ENCODE measurements around the gene AKR1C3.
"Not testable (repeated sequence)": the region's sequence is repeated elsewhere in the genome, so short reads cannot be mapped to it uniquely, and the experiment has no call there.

AKR1C3 gene

DNA sequence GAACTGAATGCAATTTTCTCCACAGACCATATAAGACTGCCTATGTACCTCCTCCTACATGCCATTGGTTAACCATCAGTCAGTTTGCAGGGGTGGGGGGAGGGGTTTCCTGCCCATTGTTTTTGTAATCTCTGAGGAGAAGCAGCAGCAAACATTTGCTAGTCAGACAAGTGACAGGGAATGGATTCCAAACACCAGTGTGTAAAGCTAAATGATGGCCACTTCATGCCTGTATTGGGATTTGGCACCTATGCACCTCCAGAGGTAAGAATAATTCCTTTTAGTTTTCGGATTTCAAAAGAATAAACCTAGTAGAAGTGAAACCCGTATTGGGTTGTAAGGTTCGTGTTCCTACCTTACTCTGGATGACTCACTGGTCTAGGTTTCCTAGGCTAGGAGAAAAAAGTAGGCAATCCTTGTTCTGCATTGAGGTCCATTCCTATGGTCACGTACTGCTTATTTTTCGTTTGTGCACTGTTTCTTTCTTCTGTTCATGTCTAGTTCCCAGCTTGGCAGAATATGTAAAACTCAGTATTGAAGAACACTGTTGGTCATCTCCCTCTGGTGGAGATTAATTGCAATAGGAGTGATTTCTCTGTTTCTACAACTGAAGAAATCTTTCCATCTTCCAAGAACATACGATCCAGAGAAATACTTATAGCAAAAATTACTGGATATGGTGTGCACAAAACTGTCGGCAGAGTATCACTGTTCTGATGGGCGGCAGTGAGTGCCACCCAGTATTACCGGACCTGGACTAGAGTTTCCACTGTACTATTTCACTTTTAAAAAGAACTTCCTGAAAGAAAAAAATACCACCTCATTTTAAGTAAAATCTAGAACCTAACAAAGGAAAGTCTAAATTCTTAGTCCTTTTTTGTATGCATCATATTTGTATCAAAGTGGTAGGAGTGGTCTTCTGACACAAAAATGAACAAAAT, at the start of gene AKR1C3:
TSS of gene AKR1C3 (plus strand) at position 150 of the 941 bp plus-strand sequence. CDS start at position 181, 31 bp downstream.
- DNase-seq (ENCODE audit: low read depth): no peak

DNA sequence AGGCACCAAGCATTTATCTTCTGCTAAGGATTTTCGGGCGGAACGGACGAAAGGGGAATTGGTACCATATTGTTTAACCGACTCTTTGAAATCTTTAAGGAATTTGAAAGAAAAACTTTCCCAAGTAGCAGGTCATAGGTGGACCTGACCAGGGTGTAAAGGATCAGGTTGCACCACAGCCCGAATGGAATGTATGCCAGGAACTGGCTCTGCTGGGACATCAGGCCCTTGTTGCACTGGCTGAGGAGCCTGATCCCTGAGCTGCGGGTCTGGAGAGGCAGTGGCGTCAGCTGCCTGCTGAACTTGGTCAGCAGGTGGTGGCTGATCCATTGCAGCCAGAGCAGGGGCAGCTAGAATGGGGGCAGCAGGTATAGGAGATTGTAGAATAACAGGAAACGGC, 49.1 kb upstream of the AKR1C3 start:
- DNase-seq (ENCODE audit: low read depth): no peak

DNA sequence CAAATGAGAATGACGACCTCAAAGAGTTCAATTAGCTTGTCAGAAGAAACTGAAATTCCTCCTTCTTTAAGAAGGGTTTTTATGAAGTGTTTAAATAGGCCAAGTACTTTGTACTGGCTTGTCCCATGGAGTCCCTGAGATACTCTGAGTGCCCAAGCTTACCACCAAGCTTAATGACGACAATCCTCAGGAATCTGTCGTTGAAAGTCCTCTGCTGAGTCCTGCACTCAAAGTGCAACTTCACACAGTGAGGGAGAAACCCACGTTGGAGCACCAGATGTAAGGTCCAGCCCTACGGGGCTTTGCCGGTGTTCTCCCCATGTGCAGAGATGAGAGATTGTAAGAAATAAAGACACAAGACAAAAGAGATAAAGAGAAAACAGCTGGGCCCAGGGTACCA, 47.8 kb upstream of the AKR1C3 start:
- DNase-seq (ENCODE audit: low read depth): no peak

DNA sequence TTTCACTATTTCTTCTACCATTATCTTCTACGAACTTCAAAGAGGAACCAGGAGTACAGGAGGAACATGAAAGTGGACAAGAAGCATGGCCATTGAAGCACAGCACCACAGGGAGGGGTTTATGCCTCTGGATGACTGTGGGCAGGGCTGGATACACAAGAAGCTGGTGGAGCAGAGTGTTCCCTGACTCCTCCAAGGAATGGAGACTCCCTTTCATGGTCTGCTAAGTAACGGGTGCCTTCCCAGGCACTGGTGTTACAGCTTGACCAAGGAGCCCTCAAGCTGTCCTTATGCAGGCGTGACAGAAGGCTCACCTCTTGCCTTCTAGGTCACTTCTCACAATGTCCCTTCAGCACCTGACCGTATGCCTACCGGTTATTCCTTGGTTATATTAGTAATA, 47.2 kb upstream of the AKR1C3 start:
- not testable (repeated sequence) for DNase-seq (ENCODE audit: low read depth)

DNA sequence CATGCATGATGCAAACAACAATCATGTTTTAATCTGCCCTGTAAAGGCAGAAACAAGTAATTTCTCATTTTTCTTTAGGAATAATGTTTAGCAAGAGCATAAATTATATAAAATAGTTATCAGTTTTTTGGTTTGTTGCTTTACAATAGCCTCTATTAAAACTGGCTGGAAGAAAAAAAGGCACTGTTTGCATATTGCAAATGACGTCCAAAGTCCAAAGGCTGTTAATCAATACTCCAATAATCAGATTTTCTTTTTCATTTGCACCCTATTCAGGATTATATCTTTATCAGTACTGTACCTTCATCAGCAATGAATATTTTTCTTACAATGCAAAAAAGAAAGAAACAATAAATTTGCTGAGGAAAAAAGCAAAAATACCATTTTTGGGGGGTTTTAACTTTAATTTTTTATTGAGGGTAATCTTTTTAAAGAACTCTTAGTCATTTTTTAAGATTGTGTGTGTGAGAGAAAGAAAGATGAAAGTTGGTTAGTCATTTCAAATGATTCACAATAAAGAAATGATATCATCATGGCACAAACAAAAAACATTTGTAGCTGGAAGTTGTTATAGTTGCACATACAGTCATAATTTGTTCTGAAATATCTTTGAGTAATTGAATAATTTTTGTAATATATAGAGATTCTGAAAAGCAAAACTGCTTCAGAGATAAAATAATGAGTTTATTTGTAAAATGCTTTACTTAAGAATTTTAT, 46.1 kb upstream of the AKR1C3 start:
- no peak for DNase-seq (ENCODE audit: low read depth)

DNA sequence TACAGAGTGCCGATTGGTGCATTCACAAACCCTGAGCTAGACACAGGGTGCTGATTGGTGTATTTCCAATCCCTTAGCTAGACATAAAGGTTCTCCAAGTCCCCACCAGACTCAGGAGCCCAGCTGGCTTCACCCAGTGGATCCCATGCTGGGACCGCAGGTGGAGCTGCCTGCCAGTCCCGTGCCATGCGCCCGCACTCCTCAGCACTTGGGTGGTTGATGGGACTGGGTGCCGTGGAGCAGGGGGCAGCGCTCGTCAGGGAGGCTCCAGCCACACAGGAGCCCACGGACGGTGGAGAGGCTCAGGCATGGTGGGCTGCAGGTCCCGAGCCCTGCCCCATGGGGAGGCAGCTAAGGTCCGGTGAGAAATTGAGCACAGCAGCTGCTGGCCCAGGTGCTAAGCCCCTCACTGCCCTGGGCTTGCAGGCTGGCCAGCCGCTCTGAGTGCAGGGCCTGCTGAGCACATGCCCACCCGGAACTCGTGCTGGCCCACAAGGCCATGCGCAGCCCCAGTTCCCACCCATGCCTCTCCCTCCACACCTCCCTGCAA, 41.2 kb upstream of the AKR1C3 start:
- not testable (repeated sequence) for DNase-seq (ENCODE audit: low read depth)

DNA sequence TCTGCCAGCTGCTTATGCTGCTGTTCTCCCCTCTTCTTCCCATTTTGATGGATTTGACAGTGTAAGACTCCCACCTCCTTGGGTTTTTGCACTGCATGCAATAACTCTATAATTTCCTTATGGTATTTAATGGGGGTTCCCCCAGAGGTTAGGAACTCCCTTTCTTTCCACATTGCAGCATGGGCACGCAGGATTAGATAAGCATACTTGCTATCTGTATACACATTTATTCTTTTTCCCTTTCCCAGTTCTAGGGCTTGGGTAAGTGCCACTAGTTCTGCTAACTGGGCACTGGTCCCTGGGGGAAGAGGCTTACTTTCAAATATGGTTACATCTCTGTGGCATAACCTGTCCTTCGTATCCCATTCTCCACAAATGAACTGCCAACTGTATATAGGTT, 39.4 kb upstream of the AKR1C3 start:
- not testable (repeated sequence) for DNase-seq (ENCODE audit: low read depth)

DNA sequence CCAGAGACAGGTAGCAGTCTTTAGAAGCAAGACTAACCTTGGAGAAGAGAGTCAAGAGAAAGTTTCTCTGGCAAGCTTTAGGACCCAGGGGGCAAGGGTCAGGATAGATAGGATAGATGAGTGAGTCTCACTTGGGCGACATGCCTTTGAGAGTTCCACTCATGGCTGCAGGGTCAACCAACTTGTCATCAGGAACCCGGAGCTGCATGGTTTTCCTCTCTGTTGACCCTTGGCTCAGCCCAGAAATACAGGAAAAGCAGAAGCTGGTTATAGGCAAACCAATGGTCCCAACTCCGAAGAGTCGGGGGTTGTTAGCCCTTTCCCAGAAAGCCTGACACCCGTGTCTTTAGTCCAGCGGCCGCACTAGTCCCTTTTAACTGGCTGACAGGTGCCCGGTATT, 34.9 kb upstream of the AKR1C3 start:
- DNase-seq (ENCODE audit: low read depth): not testable (repeated sequence)

DNA sequence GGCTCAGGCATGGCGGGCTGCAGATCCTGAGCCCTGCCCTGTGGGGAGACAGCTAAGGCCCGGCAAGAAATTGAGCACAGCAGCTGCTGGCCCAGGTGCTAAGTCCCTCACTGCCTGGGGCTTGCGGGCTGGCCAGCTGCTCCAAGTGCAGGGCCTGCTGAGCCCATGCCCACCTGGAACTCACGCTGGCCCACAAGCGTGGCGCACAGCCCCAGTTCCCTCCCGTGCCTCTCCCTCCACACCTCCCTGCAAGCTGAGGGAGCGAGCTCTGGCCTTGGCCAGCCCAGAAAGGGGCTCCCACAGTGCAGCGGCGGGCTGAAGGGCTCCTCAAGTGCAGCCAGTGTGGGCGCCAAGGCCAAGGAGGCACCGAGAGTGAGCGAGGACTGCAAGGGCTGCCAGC, 33.4 kb upstream of the AKR1C3 start:
- not testable (repeated sequence) for DNase-seq (ENCODE audit: low read depth)

DNA sequence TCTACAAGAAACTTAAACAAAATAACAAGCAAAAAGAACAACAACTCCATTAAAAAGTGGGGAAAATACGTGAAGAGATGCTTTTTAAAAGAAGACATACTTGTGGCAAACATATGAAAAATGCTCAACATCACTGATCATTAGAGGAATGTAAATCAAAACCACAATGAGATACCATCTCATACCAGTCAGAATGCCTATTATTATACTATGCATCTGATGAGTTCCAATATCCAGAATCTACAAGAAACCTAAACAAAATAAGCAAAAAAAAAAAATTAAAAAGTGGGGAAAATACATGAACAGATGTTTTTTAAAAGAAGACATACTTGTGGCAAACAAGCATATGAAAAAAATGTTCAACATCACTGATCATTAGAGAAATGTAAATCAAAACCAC, 29.6 kb upstream of the AKR1C3 start:
- DNase-seq (ENCODE audit: low read depth): no peak

DNA sequence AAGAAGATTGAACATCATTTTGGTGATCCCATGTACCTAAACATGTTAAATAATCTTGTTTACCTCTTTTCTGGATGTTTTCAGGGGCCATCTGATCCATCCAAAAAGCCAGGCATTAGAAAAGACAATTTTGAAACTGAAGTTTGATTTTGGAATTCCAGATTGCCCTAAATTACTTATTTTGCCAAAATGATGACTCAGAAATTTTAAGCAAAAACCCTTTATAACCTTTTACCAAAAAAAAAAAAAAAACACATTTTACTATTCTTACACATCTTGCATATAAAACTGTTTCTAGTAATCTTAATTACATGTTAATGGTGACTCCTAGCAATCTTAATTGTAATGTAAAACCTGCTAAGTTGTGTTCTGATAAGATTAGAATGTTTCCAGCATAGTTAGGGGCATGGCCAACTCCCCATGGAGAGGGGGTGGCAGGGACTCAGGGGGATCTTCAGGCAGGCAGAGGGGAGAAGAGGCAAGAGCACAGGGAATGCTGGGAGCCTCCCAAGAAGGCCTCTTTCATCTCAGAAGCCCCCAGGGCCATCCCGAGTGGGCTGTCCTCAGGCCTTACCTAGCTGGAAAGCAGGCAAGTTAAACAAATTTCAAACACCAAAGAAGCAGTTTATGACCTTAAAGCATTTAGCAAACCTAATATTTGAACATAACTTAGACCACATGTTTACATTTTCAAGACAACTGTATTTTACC, 25.8 kb upstream of the AKR1C3 start:
- no peak for DNase-seq (ENCODE audit: low read depth)

DNA sequence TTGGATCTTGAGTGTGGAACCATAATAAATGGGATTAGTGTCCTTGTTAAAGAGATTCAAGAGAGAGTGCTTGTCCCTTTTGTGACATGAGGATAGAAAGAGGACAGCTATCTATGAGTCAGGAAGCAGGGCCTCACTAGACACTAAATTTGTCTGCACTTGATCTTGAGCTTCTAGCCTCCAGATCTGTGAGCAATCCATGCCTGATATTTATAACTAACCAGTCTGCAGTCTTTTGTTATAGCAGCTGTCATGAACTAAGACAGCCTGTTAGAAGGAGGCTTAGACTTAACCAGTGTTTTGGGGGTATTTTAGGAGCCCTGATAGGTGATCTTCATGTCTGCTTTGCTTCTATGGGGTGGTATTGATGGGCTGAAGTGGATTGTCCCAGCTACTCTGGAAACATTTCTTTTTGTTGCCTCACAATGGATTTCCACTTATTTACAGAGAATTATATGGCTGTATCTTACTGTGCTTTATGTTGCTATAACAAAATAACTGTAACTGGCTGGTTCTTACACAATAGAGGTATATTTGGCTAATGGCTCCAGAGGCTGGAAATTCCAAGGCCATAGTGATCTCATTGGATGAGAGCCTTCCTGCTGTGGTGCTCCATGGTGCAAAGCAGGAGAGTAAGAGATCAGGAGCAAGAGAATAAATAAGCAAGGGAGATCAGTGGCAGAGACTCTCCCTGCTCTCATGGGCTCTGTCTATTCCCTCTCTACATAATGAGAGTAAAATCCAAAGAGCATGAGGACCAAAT, 23.4 kb upstream of the AKR1C3 start:
- DNase-seq (ENCODE audit: low read depth): no peak

DNA sequence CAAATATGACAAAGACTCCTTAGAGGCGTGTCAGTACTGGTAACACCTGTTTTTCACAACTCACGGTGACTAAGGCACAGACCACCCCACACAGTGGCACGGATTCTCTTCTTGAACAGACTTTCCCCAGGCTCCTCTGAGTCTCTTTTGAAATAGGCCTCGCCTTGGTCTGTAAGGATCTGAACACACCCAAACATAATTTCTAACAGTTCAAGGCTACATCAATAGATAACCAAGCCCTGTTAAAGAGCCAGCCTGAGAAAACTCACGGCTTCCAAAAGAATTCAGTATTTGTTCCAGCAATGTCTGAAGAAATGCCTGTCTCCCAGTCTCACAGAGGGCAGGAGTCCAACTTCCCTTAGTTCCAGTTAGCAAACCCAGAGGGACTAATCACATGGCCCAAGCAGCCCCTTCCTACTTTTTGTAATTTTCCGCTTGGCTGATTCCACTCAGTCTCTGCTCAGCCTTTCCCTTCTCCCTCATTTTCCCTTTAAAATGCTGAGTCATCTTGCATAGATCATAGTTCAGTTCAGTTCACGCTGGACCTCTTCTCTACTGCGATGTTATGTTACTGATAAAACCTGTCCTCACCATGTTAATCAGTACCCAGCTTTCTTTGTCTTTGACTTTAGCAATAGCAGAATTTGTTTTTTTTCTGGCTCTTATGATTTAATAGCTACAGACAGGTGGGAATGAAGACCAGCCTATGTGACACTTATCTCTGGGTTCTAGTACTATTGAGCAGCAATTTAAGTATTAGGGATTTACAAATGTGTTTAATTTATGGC, 22.6 kb upstream of the AKR1C3 start:
- no peak for DNase-seq (ENCODE audit: low read depth)

DNA sequence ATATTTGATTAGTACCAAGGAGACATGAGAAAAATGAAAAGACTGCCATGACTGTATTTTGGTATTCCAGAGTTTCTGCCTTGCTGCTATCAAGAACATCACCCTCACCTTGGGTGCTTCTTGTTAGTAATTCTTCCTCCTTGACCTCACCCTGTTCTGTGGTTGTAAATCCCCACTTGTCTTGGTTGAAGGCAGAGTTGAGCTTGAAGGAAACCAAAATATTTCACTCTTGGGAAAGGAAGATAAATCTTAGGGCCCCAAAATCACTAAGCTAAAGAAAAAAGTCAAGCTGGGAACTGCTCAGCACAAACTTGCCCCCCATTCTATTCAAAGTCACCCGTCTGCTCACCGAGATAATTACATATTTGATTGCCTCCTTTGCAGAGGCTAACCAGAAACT, 20.6 kb upstream of the AKR1C3 start:
- DNase-seq (ENCODE audit: low read depth): no peak

DNA sequence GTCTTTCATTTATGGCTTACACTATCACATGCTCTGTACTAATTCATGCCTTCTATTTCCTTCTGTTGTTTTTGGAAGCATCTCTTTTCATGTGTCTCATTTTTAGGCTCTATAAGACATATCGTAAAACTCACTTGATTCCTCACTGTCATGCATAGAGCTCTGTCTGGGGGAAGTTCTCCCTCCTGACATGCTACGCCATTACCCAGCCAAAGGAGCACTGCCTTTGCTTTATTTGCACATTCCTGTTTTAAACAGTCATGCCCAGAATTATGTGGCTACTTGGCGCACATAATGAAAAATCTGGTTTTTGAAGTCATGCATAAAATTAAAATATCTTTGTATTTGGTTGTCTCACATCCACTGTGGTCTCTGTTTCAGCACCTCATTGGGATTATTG, 17.6 kb upstream of the AKR1C3 start:
- DNase-seq (ENCODE audit: low read depth): no peak

DNA sequence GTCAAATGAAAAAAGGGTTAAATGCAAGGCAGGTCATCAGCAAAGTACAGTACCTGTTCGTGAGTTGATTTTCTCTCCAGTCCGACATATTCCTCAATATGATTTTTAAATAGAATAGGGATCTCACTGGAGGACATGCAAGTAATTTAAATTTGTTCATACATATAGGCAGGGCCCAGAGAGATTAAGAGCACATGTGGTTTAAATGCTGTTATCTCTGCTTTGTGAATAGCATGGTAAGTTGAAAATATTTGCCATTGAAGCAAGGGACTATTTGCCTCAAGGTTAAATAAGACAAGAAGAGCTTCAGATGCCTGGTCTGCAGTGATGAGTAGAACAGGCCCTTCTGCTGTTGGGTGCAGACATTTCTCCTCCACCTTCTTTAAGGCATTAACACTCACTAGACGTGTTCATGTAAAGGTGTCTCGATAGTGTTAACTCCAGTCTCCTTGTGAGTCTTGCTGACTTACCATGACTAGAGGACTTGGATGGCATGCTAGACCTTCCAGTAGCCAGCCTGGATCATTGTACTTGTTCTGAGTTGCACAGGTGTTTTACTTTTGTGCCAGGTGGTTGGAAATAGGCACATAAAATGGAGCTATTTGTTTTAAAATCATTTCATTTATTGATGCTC, 15.6 kb upstream of the AKR1C3 start:
- no peak for DNase-seq (ENCODE audit: low read depth)

DNA sequence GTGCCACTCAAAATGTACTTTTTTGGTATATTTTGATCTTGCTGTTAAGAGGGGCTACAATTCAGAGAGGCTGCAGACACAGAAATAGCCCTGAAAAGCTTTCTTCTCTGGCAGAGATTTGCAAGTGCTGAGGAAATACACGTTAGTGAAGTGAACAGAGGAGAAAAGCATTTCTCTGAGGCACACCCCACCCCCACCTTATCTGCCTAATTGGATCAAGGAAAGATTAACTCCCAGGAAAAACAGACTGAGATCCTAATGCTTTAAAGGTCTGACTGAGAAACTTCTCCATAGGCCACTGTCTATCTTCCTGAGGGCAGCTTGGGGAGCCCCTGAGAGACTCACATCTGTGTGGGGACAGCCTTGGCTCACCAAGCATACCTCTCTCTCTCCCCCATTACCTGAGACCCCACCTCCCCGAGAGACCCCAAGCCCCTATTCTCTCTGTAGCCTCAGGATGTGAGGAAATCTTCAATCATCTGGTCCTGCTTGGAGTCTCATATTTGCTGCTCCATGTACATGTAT, 14.8 kb upstream of the AKR1C3 start:
- no peak for DNase-seq (ENCODE audit: low read depth)

DNA sequence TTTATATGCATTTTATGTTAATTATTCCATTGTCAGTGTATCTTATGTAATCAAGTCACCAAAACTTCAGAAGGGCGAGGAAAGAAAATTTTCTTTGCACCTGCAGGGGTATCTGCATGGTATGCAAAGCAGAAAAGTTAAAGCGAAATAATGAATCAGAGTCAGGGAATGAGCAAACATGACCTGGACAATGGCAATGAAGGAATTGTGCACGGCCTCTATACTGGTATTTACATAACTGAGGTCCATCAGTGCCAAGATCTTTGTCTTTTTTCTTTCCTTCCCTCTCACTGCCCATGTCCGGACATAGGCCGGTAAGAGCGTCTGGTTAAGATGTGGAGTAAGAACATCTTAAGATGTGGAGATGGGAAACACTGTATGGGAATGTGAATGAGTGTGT, 14.4 kb upstream of the AKR1C3 start:
- DNase-seq (ENCODE audit: low read depth): no peak

DNA sequence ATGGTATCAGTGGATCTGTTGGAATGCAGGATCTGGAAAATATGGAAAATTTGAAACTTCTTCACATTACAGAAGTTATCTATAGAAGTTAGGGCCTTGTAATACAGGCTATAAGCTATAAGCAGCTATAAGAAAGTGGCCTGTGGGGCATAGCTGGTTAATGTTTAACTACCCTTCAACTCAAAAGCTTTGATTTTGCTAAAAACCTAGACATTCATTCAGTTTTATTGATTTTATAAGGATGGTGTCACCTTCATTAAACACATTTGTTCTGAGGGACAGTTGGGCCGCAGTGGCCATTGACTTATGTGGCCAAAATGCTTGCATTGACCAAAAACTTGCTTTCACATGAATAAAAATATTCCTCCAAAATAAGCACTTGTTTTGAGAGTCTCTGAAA, 13.1 kb upstream of the AKR1C3 start:
- DNase-seq (ENCODE audit: low read depth): no peak

DNA sequence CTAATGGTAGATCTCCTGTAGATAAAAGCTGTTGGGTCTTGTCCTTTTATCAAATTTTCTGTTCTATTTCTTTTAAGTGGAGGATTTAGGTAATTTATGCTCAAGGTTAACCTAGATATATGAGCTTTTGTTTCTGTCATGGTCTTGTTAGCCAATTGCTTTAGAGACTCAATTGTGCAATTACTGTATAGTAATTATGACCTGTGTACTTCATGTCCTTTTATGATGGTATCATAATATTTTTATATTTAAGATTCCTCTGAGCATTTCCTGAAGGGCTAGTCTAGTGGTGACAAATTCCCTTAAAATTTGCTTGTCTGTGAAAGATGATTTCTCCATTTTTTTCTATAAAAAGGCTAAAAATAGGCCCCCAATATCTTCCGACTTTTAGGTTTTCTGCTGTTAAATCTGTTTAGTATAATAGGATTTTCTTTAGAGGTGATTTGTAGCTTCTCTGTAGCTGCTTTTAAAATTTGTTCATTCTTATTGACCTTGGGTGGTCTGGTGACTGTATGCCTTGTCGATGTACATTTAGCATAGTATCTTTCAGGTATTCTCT, 5.4 kb upstream of the AKR1C3 start:
- no peak for DNase-seq (ENCODE audit: low read depth)

All from non-pigmented ciliary epithelial cell (primary cell).